ENCODE data around the gene ERCC6.

Gene ERCC6

DNA sequence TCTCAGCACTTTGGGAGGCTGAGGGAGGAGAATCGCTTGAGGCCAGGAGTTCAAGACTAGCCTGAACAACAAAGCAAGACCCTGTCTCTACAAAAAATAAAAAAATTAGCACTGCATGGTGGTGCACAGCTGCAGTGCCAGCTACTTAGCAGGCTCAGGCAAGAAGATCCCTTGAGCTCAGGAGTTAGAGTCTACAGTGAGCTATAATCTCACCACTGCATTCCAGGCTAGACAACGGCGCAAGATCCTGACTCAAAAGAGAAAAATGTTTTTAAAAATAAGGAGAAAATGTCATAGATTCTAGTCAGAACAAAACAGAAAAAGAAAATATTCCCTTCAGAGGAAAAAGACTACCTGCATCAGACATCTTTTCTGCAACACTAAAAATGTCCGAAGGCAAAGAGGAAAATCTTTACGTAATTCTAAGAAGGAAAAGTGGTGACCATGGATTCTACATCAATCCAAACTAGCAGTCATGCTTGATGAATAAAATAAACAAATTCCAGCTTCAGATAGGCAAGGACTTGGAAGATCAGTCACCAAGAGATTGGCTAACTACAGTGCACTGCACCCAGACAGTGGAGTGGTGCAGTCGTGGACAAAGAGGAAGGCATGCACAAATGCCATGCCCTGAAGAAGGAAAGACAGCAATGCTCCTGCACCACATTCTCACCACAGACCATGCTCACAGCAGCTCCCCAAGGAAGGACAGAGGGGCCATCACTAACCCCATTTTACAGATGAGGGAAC lies 54.3 kb downstream of the ERCC6 start:
- DNase-seq = no peak
- no peak for TF ChIP-seq POLR2A (IDR thresholded peaks at IDR 0.05; ENCODE audit: low read length)
- TF ChIP-seq GATA1 (IDR thresholded peaks at IDR 0.05; ENCODE audit: low read depth, low read length) = no peak

DNA sequence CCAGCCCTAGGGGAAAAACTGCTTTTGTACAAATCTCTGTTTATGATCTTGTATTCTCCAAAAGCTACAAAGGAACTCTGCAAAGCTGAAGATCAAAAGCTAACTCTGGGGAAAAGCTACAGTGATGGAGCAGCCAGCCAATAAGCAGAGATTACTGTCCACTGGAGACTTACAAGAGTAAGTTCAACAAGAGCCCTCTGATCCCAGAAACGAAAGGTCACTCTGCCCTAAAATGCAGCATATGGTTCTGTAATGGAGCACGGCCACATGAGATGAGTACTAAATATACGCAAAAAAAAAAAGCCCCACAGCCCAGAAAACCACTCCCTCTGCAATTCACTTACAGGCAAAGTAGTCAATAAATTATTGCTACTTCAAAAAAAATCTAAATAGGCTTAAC lies 60.1 kb downstream of the ERCC6 start:
- no peak for DNase-seq
- TF ChIP-seq POLR2A (IDR thresholded peaks at IDR 0.05; ENCODE audit: low read length) (no peak), GATA1 (IDR thresholded peaks at IDR 0.05; ENCODE audit: low read depth, low read length) (no peak)

DNA sequence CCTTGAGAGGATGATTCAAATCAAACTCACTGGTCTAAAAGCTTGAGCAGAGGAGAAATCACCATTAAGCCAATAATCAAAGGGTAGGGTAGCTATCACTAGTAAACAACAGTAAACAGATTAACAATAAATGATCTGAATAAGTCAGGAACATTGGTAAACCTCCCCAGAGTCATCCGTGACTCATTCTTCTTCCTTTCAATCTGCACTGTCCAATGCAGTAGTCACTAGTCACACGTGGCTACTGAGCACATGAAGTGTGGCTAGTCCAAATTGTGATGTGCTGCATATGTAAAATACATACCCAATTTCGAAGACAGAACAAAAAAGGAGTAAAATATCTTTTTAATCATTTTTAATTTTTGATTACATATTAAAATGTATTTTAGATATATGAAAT lies 64.0 kb downstream of the ERCC6 start:
- TF ChIP-seq POLR2A (IDR thresholded peaks at IDR 0.05; ENCODE audit: low read length) (no peak), GATA1 (IDR thresholded peaks at IDR 0.05; ENCODE audit: low read depth, low read length) (no peak)
- no peak for DNase-seq

DNA sequence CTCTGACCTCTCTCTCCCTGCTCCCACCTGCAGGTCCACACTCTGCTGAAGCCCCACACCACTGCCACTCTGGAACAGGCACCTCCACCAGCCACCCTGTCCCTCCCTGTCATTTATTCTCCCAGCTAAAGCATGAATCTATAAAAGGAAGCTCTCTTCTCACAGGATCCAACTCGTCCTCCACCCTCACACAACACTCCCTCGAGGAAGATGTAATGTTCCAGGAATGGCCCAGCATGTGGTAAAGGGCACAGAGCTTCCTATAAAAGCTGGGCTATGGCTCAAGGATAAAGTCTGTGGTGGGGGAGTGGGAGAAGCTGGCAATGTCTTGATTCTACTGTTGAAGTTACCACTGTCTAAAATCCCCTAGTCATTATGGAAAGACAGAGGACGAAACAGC lies 67.4 kb downstream of the ERCC6 start:
- no peak for DNase-seq
- no peak for TF ChIP-seq GATA1 (IDR thresholded peaks at IDR 0.05; ENCODE audit: low read depth, low read length)
- no peak for TF ChIP-seq POLR2A (IDR thresholded peaks at IDR 0.05; ENCODE audit: low read length)

DNA sequence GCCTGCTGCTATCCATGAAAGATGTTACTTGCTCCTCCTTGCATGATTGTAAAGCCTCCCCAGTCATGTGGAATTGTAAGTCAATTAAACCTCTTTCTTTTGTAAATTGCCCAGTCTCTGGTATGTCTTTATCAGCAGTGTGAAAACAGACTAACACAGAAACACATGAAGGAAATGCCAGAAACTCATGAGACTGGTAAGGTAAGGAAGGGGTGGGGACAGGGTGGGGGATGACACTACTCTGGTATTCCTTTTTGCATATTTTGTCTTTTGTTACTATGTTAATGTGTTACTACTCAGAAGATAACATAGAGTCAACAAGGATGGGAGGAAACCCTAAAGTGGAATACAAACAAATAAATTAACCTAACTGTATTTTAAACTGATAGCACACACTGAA lies 73.2 kb downstream of the ERCC6 start:
- no peak for DNase-seq
- no peak for TF ChIP-seq GATA1 (IDR thresholded peaks at IDR 0.05; ENCODE audit: low read depth, low read length)
- no peak for TF ChIP-seq POLR2A (IDR thresholded peaks at IDR 0.05; ENCODE audit: low read length)

All from erythroblast (primary cell).